ENCODE results near the gene SLC5A12.
A peak's percentile ranks its signal among the peaks of the same experiment; 100 is the strongest.

SLC5A12 gene

DNA sequence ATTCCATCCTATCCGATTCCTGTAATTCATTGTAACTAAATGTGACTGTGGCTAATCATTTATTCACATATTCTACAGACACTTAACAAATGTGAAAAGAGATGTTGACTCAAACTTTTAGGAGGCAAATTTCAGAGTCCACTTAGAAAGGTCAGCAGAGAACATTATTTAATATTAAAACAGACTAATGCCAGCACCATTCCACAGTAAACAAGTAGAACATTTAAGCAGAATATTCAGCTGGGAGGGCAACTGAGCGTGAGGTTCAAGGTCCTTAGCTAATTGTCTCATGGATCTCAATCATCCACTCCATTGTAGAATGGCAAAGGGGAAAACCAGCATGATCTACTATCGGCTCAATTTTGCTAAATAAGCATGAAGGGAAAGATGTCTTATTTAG lies 5.1 kb upstream of the SLC5A12 start:
- no peak overlapping the region for H3K4me3 ChIP-seq (ENCODE audit: low read length in 2 of 2)
- H3K4me1 ChIP-seq (ENCODE audit: control insufficient read depth, insufficient read depth, low read length): peaks cover 3% of the 10 kb centered on the region
- no peak overlapping the region for H3K27ac ChIP-seq (ENCODE audit: low read length)
- H3K9me3 ChIP-seq (ENCODE audit: control insufficient read depth in 2 of 2, low read length in 2 of 2): no peaks in the 10 kb centered on the region
- H3K9ac ChIP-seq (ENCODE audit: low read length in 2 of 2): no peak overlapping the region
- no peaks in the 10 kb centered on the region for H3K36me3 ChIP-seq (ENCODE audit: control insufficient read depth in 2 of 2, insufficient read depth in 2 of 2, low read length in 2 of 2)
- no peaks in the 10 kb centered on the region for H3K27me3 ChIP-seq (ENCODE audit: control insufficient read depth in 1 of 2, insufficient read depth in 2 of 2, low read length in 2 of 2)

DNA sequence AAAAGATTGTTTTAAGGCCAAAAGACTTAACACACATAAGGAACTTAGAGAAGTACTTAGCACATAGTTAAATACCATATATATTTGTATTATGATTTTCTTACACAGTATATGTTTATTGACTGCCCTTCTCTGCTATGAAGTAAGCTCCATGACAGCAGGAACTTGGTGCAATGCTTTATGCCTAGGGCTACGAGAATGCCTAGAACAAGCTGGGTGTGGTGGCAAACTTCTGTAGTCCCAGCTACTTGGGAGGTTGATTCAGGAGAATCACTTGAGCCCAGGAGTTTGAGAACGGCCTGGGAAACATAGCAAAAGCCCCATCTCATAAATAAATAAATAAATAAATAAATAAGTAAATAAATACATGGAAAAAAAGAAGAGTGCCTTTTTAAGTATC lies 1.9 kb downstream of the SLC5A12 start:
- Histone ChIP-seq H3K36me3 (ENCODE audit: control insufficient read depth in 2 of 2, insufficient read depth in 2 of 2, low read length in 2 of 2) (no peaks in the 10 kb centered on the region), H3K27ac (ENCODE audit: low read length) (no peak overlapping the region), H3K4me1 (ENCODE audit: control insufficient read depth, insufficient read depth, low read length) (no peaks in the 10 kb centered on the region), H3K9ac (ENCODE audit: low read length in 2 of 2) (no peak overlapping the region), H3K27me3 (ENCODE audit: control insufficient read depth in 1 of 2, insufficient read depth in 2 of 2, low read length in 2 of 2) (no peaks in the 10 kb centered on the region), H3K9me3 (ENCODE audit: control insufficient read depth in 2 of 2, low read length in 2 of 2) (no peaks in the 10 kb centered on the region), H3K4me3 (ENCODE audit: low read length in 2 of 2) (no peak overlapping the region)

GRCh38 chr11:26719289-26719973 lies 2.4 kb downstream of the SLC5A12 start:
- H3K9ac ChIP-seq (ENCODE audit: low read length in 2 of 2): no peak overlapping the region

DNA sequence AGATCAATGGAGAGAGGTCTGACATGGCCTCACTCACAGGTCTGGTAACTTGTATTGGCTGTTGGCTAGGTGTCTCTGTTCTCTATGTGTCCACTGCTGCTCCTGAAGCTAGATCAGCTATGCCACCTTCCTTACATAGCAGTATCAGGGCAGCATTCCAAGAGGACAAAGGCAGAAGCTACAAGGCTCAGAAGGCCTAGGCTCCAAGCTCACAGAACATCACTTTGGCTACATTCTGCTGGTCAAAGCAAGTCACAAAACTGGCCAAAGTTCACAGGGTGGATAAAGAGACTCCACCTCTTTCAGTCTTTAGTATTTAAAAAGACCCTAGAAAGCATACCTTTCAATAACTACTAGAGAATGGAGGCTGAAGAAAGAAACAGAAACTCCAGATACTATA lies 4.1 kb downstream of the SLC5A12 start:
- no peak overlapping the region for H3K9ac ChIP-seq (ENCODE audit: low read length in 2 of 2)
- no peaks in the 10 kb centered on the region for H3K36me3 ChIP-seq (ENCODE audit: control insufficient read depth in 2 of 2, insufficient read depth in 2 of 2, low read length in 2 of 2)
- H3K4me3 ChIP-seq (ENCODE audit: low read length in 2 of 2): no peak overlapping the region
- H3K9me3 ChIP-seq (ENCODE audit: control insufficient read depth in 2 of 2, low read length in 2 of 2): no peaks in the 10 kb centered on the region
- H3K4me1 ChIP-seq (ENCODE audit: control insufficient read depth, insufficient read depth, low read length): no peaks in the 10 kb centered on the region
- H3K27me3 ChIP-seq (ENCODE audit: control insufficient read depth in 1 of 2, insufficient read depth in 2 of 2, low read length in 2 of 2): no peaks in the 10 kb centered on the region
- H3K27ac ChIP-seq (ENCODE audit: low read length): no peak overlapping the region

More at GRCh38 chr11:26719289-26719973, 2.4 kb downstream of the SLC5A12 start:
- Histone ChIP-seq H3K4me1 (ENCODE audit: control insufficient read depth, insufficient read depth, low read length) (no peaks in the 10 kb centered on the region), H3K9me3 (ENCODE audit: control insufficient read depth in 2 of 2, low read length in 2 of 2) (no peaks in the 10 kb centered on the region), H3K27ac (ENCODE audit: low read length) (no peak overlapping the region), H3K4me3 (ENCODE audit: low read length in 2 of 2) (no peak overlapping the region), H3K27me3 (ENCODE audit: control insufficient read depth in 1 of 2, insufficient read depth in 2 of 2, low read length in 2 of 2) (no peaks in the 10 kb centered on the region), H3K36me3 (ENCODE audit: control insufficient read depth in 2 of 2, insufficient read depth in 2 of 2, low read length in 2 of 2) (no peaks in the 10 kb centered on the region)

GRCh38 chr11:26715133-26715532 lies 6.7 kb downstream of the SLC5A12 start:
- H3K9ac ChIP-seq (ENCODE audit: low read length in 2 of 2): no peak overlapping the region
- no peaks in the 10 kb centered on the region for H3K36me3 ChIP-seq (ENCODE audit: control insufficient read depth in 2 of 2, insufficient read depth in 2 of 2, low read length in 2 of 2)
- H3K27me3 ChIP-seq (ENCODE audit: control insufficient read depth in 1 of 2, insufficient read depth in 2 of 2, low read length in 2 of 2): no peaks in the 10 kb centered on the region
- H3K27ac ChIP-seq (ENCODE audit: low read length): no peak overlapping the region
- H3K4me3 ChIP-seq (ENCODE audit: low read length in 2 of 2): no peak overlapping the region
- H3K9me3 ChIP-seq (ENCODE audit: control insufficient read depth in 2 of 2, low read length in 2 of 2): no peaks in the 10 kb centered on the region
- H3K4me1 ChIP-seq (ENCODE audit: control insufficient read depth, insufficient read depth, low read length): no peaks in the 10 kb centered on the region

- Histone ChIP-seq H3K36me3 (ENCODE audit: control insufficient read depth in 2 of 2, insufficient read depth in 2 of 2, low read length in 2 of 2) (no peaks in the 10 kb centered on the region), H3K4me1 (ENCODE audit: control insufficient read depth, insufficient read depth, low read length) (no peaks in the 10 kb centered on the region), H3K4me3 (ENCODE audit: low read length in 2 of 2) (no peak overlapping the region), H3K27me3 (ENCODE audit: control insufficient read depth in 1 of 2, insufficient read depth in 2 of 2, low read length in 2 of 2) (no peaks in the 10 kb centered on the region), H3K9me3 (ENCODE audit: control insufficient read depth in 2 of 2, low read length in 2 of 2) (no peaks in the 10 kb centered on the region), H3K27ac (ENCODE audit: low read length) (no peak overlapping the region), H3K9ac (ENCODE audit: low read length in 2 of 2) (no peak overlapping the region)
Observed at GRCh38 chr11:26712497-26712896, 9.4 kb downstream of the SLC5A12 start.

DNA sequence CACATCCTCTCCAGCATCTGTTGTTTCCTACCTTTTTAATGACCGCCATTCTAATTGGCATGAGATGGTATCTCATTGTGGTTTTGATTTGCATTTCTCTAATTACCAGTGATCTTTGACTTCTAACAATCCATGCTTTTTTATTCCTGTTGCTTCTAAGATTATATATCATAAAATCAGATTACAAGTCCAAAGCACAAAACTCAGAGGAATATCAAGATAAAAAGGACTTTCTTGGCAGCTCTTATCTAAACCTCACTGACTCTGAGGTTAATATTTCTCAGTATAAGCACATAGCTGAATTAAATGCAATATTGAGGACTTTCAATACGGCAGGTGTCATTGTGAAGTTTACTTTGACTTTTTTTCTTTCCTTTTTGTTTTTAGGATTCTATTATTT lies 11.4 kb downstream of the SLC5A12 start:
- H3K4me3 ChIP-seq (ENCODE audit: low read length in 2 of 2): no peak overlapping the region
- no peaks in the 10 kb centered on the region for H3K4me1 ChIP-seq (ENCODE audit: control insufficient read depth, insufficient read depth, low read length)
- H3K9me3 ChIP-seq (ENCODE audit: control insufficient read depth in 2 of 2, low read length in 2 of 2): no peaks in the 10 kb centered on the region
- no peaks in the 10 kb centered on the region for H3K27me3 ChIP-seq (ENCODE audit: control insufficient read depth in 1 of 2, insufficient read depth in 2 of 2, low read length in 2 of 2)
- no peak overlapping the region for H3K9ac ChIP-seq (ENCODE audit: low read length in 2 of 2)
- H3K36me3 ChIP-seq (ENCODE audit: control insufficient read depth in 2 of 2, insufficient read depth in 2 of 2, low read length in 2 of 2): no peaks in the 10 kb centered on the region
- no peak overlapping the region for H3K27ac ChIP-seq (ENCODE audit: low read length)

GRCh38 chr11:26708736-26709456 lies 13.0 kb downstream of the SLC5A12 start:
- Histone ChIP-seq H3K4me1 (ENCODE audit: control insufficient read depth, insufficient read depth, low read length) (peaks cover 2% of the 10 kb centered on the region), H3K27ac (ENCODE audit: low read length) (no peak overlapping the region), H3K9me3 (ENCODE audit: control insufficient read depth in 2 of 2, low read length in 2 of 2) (no peaks in the 10 kb centered on the region), H3K36me3 (ENCODE audit: control insufficient read depth in 2 of 2, insufficient read depth in 2 of 2, low read length in 2 of 2) (no peaks in the 10 kb centered on the region), H3K4me3 (ENCODE audit: low read length in 2 of 2) (no peak overlapping the region), H3K27me3 (ENCODE audit: control insufficient read depth in 1 of 2, insufficient read depth in 2 of 2, low read length in 2 of 2) (no peaks in the 10 kb centered on the region), H3K9ac (ENCODE audit: low read length in 2 of 2) (peak overlapping the region in 1 of 2 donors; percentile 31)

- no peak overlapping the region for H3K9ac ChIP-seq (ENCODE audit: low read length in 2 of 2)
Observed at GRCh38 chr11:26706181-26706580, 15.7 kb downstream of the SLC5A12 start.

DNA sequence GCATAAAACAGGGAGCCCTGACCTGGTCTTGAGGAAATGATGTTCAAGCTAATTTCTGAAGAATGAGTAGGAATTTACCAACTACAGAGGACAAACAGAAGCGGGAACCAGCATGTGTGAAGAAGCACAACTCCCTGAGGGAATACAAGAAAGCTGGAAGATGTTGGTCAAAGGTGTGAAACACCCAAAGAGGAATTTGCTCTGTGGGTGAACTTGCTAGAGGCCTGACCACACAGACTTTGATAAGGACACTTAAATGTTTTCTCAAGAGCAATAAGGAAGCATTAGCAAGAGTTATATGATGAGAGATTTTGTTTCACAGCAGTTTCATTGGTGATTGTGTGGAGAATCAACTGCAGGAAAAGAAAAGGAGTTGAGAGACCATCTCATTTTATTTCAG lies 17.6 kb downstream of the SLC5A12 start:
- Histone ChIP-seq H3K9me3 (ENCODE audit: control insufficient read depth in 2 of 2, low read length in 2 of 2) (no peaks in the 10 kb centered on the region), H3K9ac (ENCODE audit: low read length in 2 of 2) (no peak overlapping the region), H3K27me3 (ENCODE audit: control insufficient read depth in 1 of 2, insufficient read depth in 2 of 2, low read length in 2 of 2) (no peaks in the 10 kb centered on the region), H3K36me3 (ENCODE audit: control insufficient read depth in 2 of 2, insufficient read depth in 2 of 2, low read length in 2 of 2) (no peaks in the 10 kb centered on the region), H3K4me1 (ENCODE audit: control insufficient read depth, insufficient read depth, low read length) (peaks cover 7% of the 10 kb centered on the region), H3K4me3 (ENCODE audit: low read length in 2 of 2) (no peak overlapping the region), H3K27ac (ENCODE audit: low read length) (no peak overlapping the region)

More at GRCh38 chr11:26706181-26706580, 15.7 kb downstream of the SLC5A12 start:
- no peaks in the 10 kb centered on the region for H3K9me3 ChIP-seq (ENCODE audit: control insufficient read depth in 2 of 2, low read length in 2 of 2)
- H3K27me3 ChIP-seq (ENCODE audit: control insufficient read depth in 1 of 2, insufficient read depth in 2 of 2, low read length in 2 of 2): no peaks in the 10 kb centered on the region
- H3K4me3 ChIP-seq (ENCODE audit: low read length in 2 of 2): no peak overlapping the region
- peaks cover 2% of the 10 kb centered on the region for H3K4me1 ChIP-seq (ENCODE audit: control insufficient read depth, insufficient read depth, low read length)
- no peak overlapping the region for H3K27ac ChIP-seq (ENCODE audit: low read length)
- H3K36me3 ChIP-seq (ENCODE audit: control insufficient read depth in 2 of 2, insufficient read depth in 2 of 2, low read length in 2 of 2): no peaks in the 10 kb centered on the region
